ENCODE measurements around the gene PPM1H. TPM values are rescaled to one million over a fixed set of nuclear protein-coding genes. Genes with fewer than 3 reads are reported as not detected.

PPM1H gene
- total RNA-seq, 2 donors from 2014 or later: 46.4 to 74.4 TPM

- no peak overlapping the region for H3K9ac ChIP-seq (ENCODE audit: extremely low read depth, low read length, poor library complexity, severe bottlenecking)
- no peaks in the 10 kb centered on the region for H3K27me3 ChIP-seq (ENCODE audit: control insufficient read depth, insufficient read depth, low read length, poor library complexity, severe bottlenecking)
- H3K4me1 Mint-ChIP-seq: peaks cover 63% of the 10 kb centered on the region
- H3K36me3 Mint-ChIP-seq (ENCODE audit: low read depth): peaks cover 3% of the 10 kb centered on the region
- no peaks in the 10 kb centered on the region for H3K9me3 ChIP-seq (ENCODE audit: control insufficient read depth, low read length)
- TF ChIP-seq CTCF (conservative IDR thresholded peaks at IDR 0.05): peak; percentile 42
- peaks cover 3% of the 10 kb centered on the region for H3K9me3 Mint-ChIP-seq
- H3K4me1 ChIP-seq (ENCODE audit: control insufficient read depth, insufficient read depth, low read length): peaks cover 36% of the 10 kb centered on the region
- DNase-seq: peak; percentile 69
- no peak overlapping the region for H3K27ac ChIP-seq (ENCODE audit: low read depth, low read length)
- 75 to 100% methylated on average over 1 to 2 of the region's 2 CpGs for WGBS, 2 experiments (ENCODE audit: insufficient coverage in 1 of 2, insufficient read length in 1 of 2)
- H3K4me3 ChIP-seq (ENCODE audit: low read length): no peak overlapping the region
- H3K36me3 ChIP-seq (ENCODE audit: control insufficient read depth, insufficient read depth, low read length): no peaks in the 10 kb centered on the region
- H3K27ac Mint-ChIP-seq: no peak overlapping the region
- no peak overlapping the region for H3K4me3 Mint-ChIP-seq
- H3K27me3 Mint-ChIP-seq (ENCODE audit: insufficient read depth): no peaks in the 10 kb centered on the region
These were observed 312.8 kb downstream of the PPM1H start for GRCh38 chr12:62622177-62622576.

- Mint-ChIP-seq H3K36me3 (ENCODE audit: low read depth) (peaks cover 5% of the 10 kb centered on the region), H3K4me1 (peaks cover 59% of the 10 kb centered on the region), H3K4me3 (no peak overlapping the region), H3K9me3 (peaks cover 3% of the 10 kb centered on the region), H3K27ac (peak overlapping the region; percentile 1), H3K27me3 (ENCODE audit: insufficient read depth) (no peaks in the 10 kb centered on the region)
- no peaks in the 10 kb centered on the region for H3K9me3 ChIP-seq (ENCODE audit: control insufficient read depth, low read length)
- H3K27ac ChIP-seq (ENCODE audit: low read depth, low read length): no peak overlapping the region
- 74% methylated on average over 6 to 8 of the region's 8 CpGs for WGBS, 2 experiments (ENCODE audit: insufficient coverage in 1 of 2, insufficient read length in 1 of 2)
- peaks cover 36% of the 10 kb centered on the region for H3K4me1 ChIP-seq (ENCODE audit: control insufficient read depth, insufficient read depth, low read length)
- H3K36me3 ChIP-seq (ENCODE audit: control insufficient read depth, insufficient read depth, low read length): peaks cover under 1% of the 10 kb centered on the region
- no peaks in the 10 kb centered on the region for H3K27me3 ChIP-seq (ENCODE audit: control insufficient read depth, insufficient read depth, low read length, poor library complexity, severe bottlenecking)
- no peak for TF ChIP-seq CTCF (conservative IDR thresholded peaks at IDR 0.05)
- H3K9ac ChIP-seq (ENCODE audit: extremely low read depth, low read length, poor library complexity, severe bottlenecking): no peak overlapping the region
- peak; percentile 67 for DNase-seq
- H3K4me3 ChIP-seq (ENCODE audit: low read length): no peak overlapping the region
These were observed 313.8 kb downstream of the PPM1H start for GRCh38 chr12:62621101-62621638.

GRCh38 chr12:62618930-62619329 is 316.0 kb downstream of the PPM1H start:
- H3K27me3 Mint-ChIP-seq (ENCODE audit: insufficient read depth): no peaks in the 10 kb centered on the region
- Histone ChIP-seq H3K4me1 (ENCODE audit: control insufficient read depth, insufficient read depth, low read length) (peaks cover 29% of the 10 kb centered on the region), H3K27me3 (ENCODE audit: control insufficient read depth, insufficient read depth, low read length, poor library complexity, severe bottlenecking) (no peaks in the 10 kb centered on the region), H3K4me3 (ENCODE audit: low read length) (no peak overlapping the region), H3K36me3 (ENCODE audit: control insufficient read depth, insufficient read depth, low read length) (peaks cover 11% of the 10 kb centered on the region), H3K27ac (ENCODE audit: low read depth, low read length) (peak overlapping the region; percentile 12), H3K9ac (ENCODE audit: extremely low read depth, low read length, poor library complexity, severe bottlenecking) (no peak overlapping the region), H3K9me3 (ENCODE audit: control insufficient read depth, low read length) (no peaks in the 10 kb centered on the region)
- H3K27ac Mint-ChIP-seq: peak overlapping the region; percentile 75
- WGBS, 2 experiments (ENCODE audit: insufficient coverage in 1 of 2, insufficient read length in 1 of 2): 92 to 100% methylated on average over 2 of the region's 2 CpGs
- H3K4me3 Mint-ChIP-seq: no peak overlapping the region
- H3K4me1 Mint-ChIP-seq: peaks cover 47% of the 10 kb centered on the region
- DNase-seq: no peak
- peaks cover 3% of the 10 kb centered on the region for H3K9me3 Mint-ChIP-seq
- TF ChIP-seq CTCF (conservative IDR thresholded peaks at IDR 0.05): no peak
- peaks cover 5% of the 10 kb centered on the region for H3K36me3 Mint-ChIP-seq (ENCODE audit: low read depth)

Data from endodermal cell (in vitro differentiated cells).